Stimulated activated CD8-positive, alpha-beta memory T cell treated with anti-CD3 and anti-CD28 coated beads, Interleukin-7, amount 100 ng/mL, for 1 hour (primary cell): ENCODE data around the gene R3HCC1L.

Experiments
- DNase-seq, 2 donors: peaks; one replicate each; pipeline ENCODE4 v3.0.0-alpha.2; 2020; ENCODE audit warnings: low read depth in 2 of 2

The R3HCC1L gene

GRCh38 chr10:98276311-98276710 lies 141.9 kb downstream of the R3HCC1L start:
- no peak for DNase-seq

- DNase-seq: no peak
These were observed 151.0 kb downstream of the R3HCC1L start for GRCh38 chr10:98285416-98285815.

GRCh38 chr10:98286419-98286818 lies 152.0 kb downstream of the R3HCC1L start:
- no peak for DNase-seq

GRCh38 chr10:98287321-98287720 lies 152.9 kb downstream of the R3HCC1L start:
- no peak for DNase-seq

- DNase-seq: no peak
These were observed 155.3 kb downstream of the R3HCC1L start for GRCh38 chr10:98289802-98290209.

GRCh38 chr10:98292971-98293370 lies 158.5 kb downstream of the R3HCC1L start:
- no peak for DNase-seq

- DNase-seq: no peak
These were observed 159.3 kb downstream of the R3HCC1L start for GRCh38 chr10:98293550-98294269.

- DNase-seq: no peak
These were observed 159.8 kb downstream of the R3HCC1L start for GRCh38 chr10:98294270-98294627.
